Fibroblast of lung (primary cell): ENCODE results near the gene TPR. TPM values are rescaled to one million over a fixed set of nuclear protein-coding genes. Genes with fewer than 3 reads are reported as not detected.

ENCODE experiments used
- DNase-seq, 2 donors: peaks; one replicate each; pipeline versions ENCODE4 v3.0.0 to v3.0.0-alpha.2; 2010; ENCODE audit warnings: low read depth in 2 of 2
- H2AFZ ChIP-seq: 2 replicates; pipeline ENCODE4 v1.5.1; 2012; ENCODE audit warnings: low read length, control low read depth, inconsistent platforms
- H3K27ac ChIP-seq: 2 replicates; pipeline ENCODE4 v1.5.1; 2011; ENCODE audit warnings: low read length, control low read depth; ENCODE audit not compliant: insufficient read depth
- H3K27me3 ChIP-seq: 2 replicates; pipeline ENCODE4 v1.5.1; 2011; ENCODE audit warnings: mild to moderate bottlenecking, low read length; ENCODE audit not compliant: control insufficient read depth, insufficient read depth
- H3K36me3 ChIP-seq: 2 replicates; pipeline ENCODE4 v1.5.1; 2011; ENCODE audit warnings: low read length; ENCODE audit not compliant: control insufficient read depth, insufficient read depth
- H3K4me1 ChIP-seq: 2 replicates; pipeline ENCODE4 v1.5.1; 2011; ENCODE audit warnings: low read length; ENCODE audit not compliant: control insufficient read depth, insufficient read depth; ENCODE audit errors: extremely low read depth
- H3K4me2 ChIP-seq: 2 replicates; pipeline ENCODE4 v1.5.1; 2011; ENCODE audit warnings: low read length, control low read depth; ENCODE audit not compliant: insufficient read depth; ENCODE audit errors: extremely low read depth
- H3K4me3 ChIP-seq, 4 experiments: fragments of 200-600 bp in 1 of 4; sonication (generic) in 1 of 4; replicated peaks in 1 of 4; 2 replicates each; pipeline ENCODE4 v1.5.1; 2011 to 2016; ENCODE audit warnings: low read length in 4 of 4, low read depth in 3 of 4, mild to moderate bottlenecking in 3 of 4, control low read depth in 2 of 4, inconsistent platforms in 1 of 4, mixed read lengths in 1 of 4; ENCODE audit not compliant: insufficient read depth in 1 of 4; ENCODE audit errors: control extremely low read depth in 1 of 4
- H3K79me2 ChIP-seq: 2 replicates; pipeline ENCODE4 v1.5.1; 2012; ENCODE audit warnings: mild to moderate bottlenecking, low read length, inconsistent platforms; ENCODE audit not compliant: control insufficient read depth, insufficient read depth
- H3K9ac ChIP-seq: 2 replicates; pipeline ENCODE4 v1.5.1; 2011; ENCODE audit warnings: mild to moderate bottlenecking, low read length, control low read depth; ENCODE audit not compliant: insufficient read depth
- H3K9me3 ChIP-seq: 2 replicates; pipeline ENCODE4 v1.5.1; 2012; ENCODE audit warnings: low read depth, low read length; ENCODE audit not compliant: control insufficient read depth, insufficient read depth
- H4K20me1 ChIP-seq: 2 replicates; pipeline ENCODE4 v1.5.1; 2011; ENCODE audit warnings: low read length; ENCODE audit not compliant: control insufficient read depth, insufficient read depth; ENCODE audit errors: extremely low read depth
- EZH2 ChIP-seq: IDR thresholded peaks from 2 replicates; pipeline ENCODE4 v1.5.1; 2012; ENCODE audit warnings: low read length, control low read depth, mild to moderate bottlenecking; ENCODE audit errors: missing control alignments
- polyA plus RNA-seq, 2 donors: library from polyadenylated mRNA; depleted of rRNA in 1 of 2; stranded (reverse) in 1 of 2; unstranded in 1 of 2; fragments of >200 nt; gene quantifications; 2 replicates each; pipeline ENCODE4 v1.2.1, GENCODE V29; 2011 to 2012; ENCODE audit warnings: missing spikeins in 1 of 2
- total RNA-seq: library from RNA; depleted of rRNA; stranded (reverse); fragments of >200 nt; gene quantifications from 2 replicates; pipeline ENCODE4 v1.2.1, GENCODE V29; 2014
- TF ChIP-seq, protein P1 (sequence below), 2 donors: IDR thresholded peaks in 1 of 2; conservative IDR thresholded peaks in 1 of 2; 1 replicate in 1 of 2; 2 replicates in 1 of 2; pipeline ENCODE4 v1.5.1; 2011 to 2012; ENCODE audit warnings: low read length in 2 of 2, control low read depth in 1 of 2, inconsistent platforms in 1 of 2, low read depth in 1 of 2, mild to moderate bottlenecking in 1 of 2

Gene TPR
- total and polyA plus RNA-seq, 2 donors (not counting 1 experiment from before 2014, with no cell fraction given): 37.4 to 65.1 TPM

DNA sequence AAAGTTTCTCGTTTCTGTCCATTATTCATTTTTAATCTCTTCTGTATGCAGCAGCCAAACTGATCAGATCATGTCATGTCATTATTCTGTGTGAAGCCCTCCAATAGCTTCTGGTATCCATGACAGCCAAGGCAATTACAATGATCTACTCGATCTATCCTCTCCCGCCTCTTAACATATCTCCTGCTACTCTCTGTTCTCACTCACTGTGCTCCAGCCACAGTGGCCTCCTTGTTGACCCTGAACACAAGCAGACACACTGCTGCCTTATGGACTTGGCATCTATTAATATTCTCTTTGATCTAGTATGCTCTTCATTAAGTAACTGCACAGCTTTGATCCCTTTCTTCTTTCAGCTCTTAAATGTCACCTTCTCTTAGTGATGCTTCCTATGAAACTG lies 59.5 kb downstream of the TPR start:
- H4K20me1 ChIP-seq: no peaks in the 10 kb centered on the region
- H2AFZ ChIP-seq: no peak overlapping the region
- H3K27me3 ChIP-seq: no peaks in the 10 kb centered on the region
- no peaks in the 10 kb centered on the region for H3K79me2 ChIP-seq
- no peaks in the 10 kb centered on the region for H3K9me3 ChIP-seq
- H3K9ac ChIP-seq: no peak overlapping the region
- H3K4me3 ChIP-seq: no peak overlapping the region
- H3K27ac ChIP-seq: no peak overlapping the region
- peaks cover 10% of the 10 kb centered on the region for H3K36me3 ChIP-seq
- no peak overlapping the region for H3K4me2 ChIP-seq
- H3K4me1 ChIP-seq: no peaks in the 10 kb centered on the region
- no peak for DNase-seq
- TF ChIP-seq, protein P1, sequence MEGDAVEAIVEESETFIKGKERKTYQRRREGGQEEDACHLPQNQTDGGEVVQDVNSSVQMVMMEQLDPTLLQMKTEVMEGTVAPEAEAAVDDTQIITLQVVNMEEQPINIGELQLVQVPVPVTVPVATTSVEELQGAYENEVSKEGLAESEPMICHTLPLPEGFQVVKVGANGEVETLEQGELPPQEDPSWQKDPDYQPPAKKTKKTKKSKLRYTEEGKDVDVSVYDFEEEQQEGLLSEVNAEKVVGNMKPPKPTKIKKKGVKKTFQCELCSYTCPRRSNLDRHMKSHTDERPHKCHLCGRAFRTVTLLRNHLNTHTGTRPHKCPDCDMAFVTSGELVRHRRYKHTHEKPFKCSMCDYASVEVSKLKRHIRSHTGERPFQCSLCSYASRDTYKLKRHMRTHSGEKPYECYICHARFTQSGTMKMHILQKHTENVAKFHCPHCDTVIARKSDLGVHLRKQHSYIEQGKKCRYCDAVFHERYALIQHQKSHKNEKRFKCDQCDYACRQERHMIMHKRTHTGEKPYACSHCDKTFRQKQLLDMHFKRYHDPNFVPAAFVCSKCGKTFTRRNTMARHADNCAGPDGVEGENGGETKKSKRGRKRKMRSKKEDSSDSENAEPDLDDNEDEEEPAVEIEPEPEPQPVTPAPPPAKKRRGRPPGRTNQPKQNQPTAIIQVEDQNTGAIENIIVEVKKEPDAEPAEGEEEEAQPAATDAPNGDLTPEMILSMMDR (conservative IDR thresholded peaks at IDR 0.05 in 1 of 2, IDR thresholded peaks at IDR 0.05 in 1 of 2; ENCODE audit: low read depth in 1 of 2, low read length in 2 of 2): no peak
- TF ChIP-seq EZH2: no peak

DNA sequence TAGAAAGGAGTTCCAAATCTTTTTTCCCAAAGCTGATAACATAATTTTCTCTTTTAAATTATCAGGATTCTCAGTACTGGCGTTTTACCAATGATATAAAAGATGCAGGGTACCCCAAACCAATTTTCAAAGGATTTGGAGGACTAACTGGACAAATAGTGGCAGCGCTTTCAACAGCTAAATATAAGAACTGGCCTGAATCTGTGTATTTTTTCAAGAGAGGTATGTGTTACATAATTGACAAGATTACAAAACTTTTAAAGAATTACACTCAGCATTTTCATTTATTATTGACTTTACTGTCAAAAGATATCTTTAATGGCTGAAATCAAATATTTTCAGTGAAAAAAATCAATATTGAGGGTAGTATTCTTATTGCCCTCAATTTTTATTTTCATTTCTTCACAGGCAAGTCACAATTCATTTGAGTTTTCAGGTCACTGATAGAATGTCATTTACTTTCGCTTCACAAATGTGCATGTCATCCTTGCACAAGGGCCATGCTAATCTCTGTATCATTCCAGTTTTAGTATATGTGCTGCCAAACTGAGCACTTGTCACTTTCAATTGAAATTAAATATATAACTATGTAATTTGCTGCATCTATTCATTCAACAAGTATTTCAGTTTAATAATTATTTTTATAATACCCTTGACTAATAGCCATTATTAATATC lies 63.5 kb downstream of the TPR start:
- Histone ChIP-seq H3K79me2 (no peaks in the 10 kb centered on the region), H3K9me3 (no peaks in the 10 kb centered on the region), H4K20me1 (no peaks in the 10 kb centered on the region), H3K27ac (no peak overlapping the region), H3K36me3 (peaks cover 4% of the 10 kb centered on the region), H2AFZ (no peak overlapping the region), H3K4me1 (no peaks in the 10 kb centered on the region), H3K4me3 (no peak overlapping the region), H3K4me2 (no peak overlapping the region), H3K27me3 (no peaks in the 10 kb centered on the region), H3K9ac (no peak overlapping the region)
- TF ChIP-seq, protein P1 (conservative IDR thresholded peaks at IDR 0.05 in 1 of 2, IDR thresholded peaks at IDR 0.05 in 1 of 2; ENCODE audit: low read depth in 1 of 2, low read length in 2 of 2): no peak
- no peak for TF ChIP-seq EZH2
- no peak for DNase-seq

DNA sequence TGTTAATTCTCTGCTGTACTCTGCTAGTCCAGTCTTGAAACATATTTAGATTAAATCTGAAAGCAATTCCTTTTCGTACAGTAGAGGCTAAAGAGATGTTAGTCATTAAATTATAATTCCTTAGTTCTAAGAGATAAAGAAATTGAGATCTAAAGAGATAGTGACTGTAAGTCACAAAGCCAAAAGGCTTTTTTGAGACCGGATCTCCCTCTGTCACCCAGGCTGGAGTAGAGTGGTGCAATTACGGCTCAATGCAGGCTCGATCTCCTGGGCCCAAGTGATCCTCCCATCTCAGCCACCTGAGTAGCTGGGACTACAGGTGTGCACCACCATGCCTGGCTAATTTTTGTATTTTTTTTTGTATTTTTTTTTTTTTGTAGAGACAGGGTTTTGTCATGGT lies 64.7 kb downstream of the TPR start:
- Histone ChIP-seq H3K36me3 (no peaks in the 10 kb centered on the region), H3K9ac (no peak overlapping the region), H3K27me3 (no peaks in the 10 kb centered on the region), H4K20me1 (no peaks in the 10 kb centered on the region), H3K9me3 (no peaks in the 10 kb centered on the region), H2AFZ (no peak overlapping the region), H3K4me1 (no peaks in the 10 kb centered on the region), H3K4me3 (no peak overlapping the region), H3K79me2 (no peaks in the 10 kb centered on the region), H3K4me2 (no peak overlapping the region), H3K27ac (no peak overlapping the region)
- no peak for DNase-seq
- TF ChIP-seq, protein P1 (conservative IDR thresholded peaks at IDR 0.05 in 1 of 2, IDR thresholded peaks at IDR 0.05 in 1 of 2; ENCODE audit: low read depth in 1 of 2, low read length in 2 of 2): no peak
- no peak for TF ChIP-seq EZH2
